NCI-H2196 (cell line): Measurements from ENCODE around the gene SRPRB.

Experiments used
- DNase-seq: peaks from one replicate; lab custom pipeline; 2025; ENCODE audit not compliant: unreplicated experiment; lab: John Stamatoyannopoulos, UW

Gene SRPRB, protein sequence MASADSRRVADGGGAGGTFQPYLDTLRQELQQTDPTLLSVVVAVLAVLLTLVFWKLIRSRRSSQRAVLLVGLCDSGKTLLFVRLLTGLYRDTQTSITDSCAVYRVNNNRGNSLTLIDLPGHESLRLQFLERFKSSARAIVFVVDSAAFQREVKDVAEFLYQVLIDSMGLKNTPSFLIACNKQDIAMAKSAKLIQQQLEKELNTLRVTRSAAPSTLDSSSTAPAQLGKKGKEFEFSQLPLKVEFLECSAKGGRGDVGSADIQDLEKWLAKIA

DNA sequence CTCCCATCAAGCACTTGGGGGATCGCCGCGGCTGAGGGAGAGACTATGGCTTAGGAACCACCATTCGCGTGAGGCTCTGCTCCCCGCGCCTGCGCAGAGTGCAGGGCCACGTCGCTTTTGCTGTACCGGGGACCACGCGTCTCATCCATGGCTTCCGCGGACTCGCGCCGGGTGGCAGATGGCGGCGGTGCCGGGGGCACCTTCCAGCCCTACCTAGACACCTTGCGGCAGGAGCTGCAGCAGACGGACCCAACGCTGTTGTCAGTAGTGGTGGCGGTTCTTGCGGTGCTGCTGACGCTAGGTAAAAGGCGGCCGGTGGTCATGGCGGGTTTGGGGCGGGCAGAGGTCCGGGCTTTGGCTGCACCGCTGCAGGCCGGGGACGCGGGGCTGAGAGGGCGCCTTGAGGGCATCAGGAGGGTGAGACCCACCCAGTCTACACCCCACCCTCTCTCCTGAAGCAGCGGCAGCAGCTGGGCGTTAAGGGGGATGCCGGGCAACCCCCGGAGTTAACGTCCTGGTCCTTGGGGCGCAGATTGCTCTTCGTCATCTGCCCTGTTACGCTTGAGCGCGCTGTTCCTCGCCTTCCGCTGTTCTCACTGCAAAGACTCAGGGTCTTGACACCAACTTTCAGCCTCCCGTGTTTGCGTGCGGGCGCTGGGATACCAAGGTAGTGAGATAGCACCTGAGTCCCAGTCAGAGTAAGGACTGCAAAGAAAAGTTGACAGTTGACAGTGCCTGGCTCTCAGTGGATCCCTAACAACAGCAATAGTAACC is at the start of gene SRPRB:
TSS of gene SRPRB (plus strand) at position 114 of the 774 bp plus-strand sequence. CDS start at position 148, 34 bp downstream.
- DNase-seq = peak; percentile 95

DNA sequence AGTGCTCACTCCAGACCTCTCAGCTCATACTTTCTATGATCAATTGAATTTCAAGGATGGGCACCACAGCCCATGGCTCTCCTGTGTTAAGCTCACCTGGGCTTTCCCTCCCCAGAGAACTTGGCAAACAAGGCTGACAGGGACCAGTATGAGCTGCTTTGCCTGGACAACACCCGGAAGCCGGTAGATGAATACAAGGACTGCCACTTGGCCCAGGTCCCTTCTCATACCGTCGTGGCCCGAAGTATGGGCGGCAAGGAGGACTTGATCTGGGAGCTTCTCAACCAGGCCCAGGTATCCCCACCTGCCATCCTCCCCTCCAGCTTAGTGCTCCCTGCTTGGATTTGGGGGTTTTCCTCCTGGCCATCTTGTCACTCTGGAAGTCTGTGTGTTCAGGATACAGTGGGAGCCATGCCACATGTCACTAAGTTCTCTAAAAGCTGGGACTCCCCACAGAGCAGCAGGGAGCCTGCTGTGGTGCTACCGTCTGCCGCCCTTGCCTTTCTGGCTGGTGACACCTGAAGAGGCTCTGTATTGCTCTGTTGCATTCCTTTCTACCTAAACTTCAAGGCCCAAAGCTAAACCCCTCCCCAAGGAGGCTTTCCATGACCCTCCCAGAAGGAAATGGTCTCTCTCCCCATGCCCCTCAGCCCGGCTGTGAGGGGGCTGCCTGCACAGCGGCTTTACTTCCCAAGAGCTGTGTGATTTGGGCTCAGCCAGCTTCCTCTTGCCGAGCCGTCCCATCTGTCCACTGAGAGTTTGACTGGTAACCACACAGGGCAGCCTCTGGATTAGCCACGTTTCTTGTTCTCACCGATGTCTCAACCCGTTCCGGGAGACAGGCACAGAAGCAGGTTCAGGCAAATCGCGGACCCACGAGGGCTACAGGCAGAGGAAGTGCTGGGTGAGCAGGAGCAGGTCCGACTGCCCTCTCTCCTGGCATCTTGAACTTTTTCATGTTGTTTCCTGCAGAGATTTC is 48.6 kb upstream of the SRPRB start:
- DNase-seq = no peak

DNA sequence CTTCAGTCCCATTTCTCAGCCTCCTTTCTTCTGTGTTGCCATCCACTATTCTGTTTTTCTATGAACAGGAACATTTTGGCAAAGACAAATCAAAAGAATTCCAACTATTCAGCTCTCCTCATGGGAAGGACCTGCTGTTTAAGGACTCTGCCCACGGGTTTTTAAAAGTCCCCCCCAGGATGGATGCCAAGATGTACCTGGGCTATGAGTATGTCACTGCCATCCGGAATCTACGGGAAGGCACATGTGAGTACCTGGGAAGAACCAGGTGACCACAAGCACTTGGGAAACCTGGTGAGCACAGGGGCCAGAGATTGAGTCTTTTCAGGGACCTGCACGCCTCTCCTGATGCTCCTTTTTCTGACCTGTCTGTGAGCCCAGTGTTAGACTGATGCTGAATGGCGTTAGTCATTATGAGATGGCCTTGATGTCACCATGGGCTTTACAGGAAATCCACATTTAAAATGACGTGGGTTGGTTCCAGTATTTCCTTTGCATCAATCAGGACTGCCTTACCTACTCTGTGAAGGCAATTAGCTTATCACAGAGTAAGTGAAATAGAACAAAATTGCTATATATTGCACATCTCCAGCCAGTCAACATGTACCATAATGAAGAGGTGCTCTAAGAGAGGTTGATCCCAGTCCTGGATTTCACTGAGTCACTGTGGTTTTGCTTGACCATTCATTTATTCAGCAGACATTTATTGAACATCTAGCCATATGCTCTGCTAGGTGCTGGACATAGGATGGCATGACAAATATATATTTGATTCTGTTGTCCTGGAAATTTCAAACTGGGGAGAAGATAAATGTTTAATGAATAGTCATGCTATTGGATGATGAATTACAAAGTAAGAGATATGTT is 47.7 kb upstream of the SRPRB start:
- DNase-seq = no peak

DNA sequence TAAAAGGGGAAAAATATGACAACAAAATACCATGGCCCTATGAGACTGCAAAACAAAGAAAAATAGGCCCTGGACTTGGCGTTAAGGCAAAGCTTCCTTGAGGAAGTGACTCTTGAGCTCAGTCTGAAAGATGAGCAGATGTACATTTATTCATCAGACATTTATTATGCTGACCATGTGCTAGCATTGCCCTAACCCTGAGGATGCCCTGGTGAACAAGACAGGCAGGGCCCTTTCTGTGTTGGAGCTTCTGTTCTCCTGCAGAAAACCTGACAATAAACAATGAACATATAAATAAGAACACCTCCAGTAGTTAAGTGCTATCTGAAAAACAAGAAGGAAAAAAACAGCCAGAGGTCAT is 47.1 kb upstream of the SRPRB start:
- DNase-seq = no peak

DNA sequence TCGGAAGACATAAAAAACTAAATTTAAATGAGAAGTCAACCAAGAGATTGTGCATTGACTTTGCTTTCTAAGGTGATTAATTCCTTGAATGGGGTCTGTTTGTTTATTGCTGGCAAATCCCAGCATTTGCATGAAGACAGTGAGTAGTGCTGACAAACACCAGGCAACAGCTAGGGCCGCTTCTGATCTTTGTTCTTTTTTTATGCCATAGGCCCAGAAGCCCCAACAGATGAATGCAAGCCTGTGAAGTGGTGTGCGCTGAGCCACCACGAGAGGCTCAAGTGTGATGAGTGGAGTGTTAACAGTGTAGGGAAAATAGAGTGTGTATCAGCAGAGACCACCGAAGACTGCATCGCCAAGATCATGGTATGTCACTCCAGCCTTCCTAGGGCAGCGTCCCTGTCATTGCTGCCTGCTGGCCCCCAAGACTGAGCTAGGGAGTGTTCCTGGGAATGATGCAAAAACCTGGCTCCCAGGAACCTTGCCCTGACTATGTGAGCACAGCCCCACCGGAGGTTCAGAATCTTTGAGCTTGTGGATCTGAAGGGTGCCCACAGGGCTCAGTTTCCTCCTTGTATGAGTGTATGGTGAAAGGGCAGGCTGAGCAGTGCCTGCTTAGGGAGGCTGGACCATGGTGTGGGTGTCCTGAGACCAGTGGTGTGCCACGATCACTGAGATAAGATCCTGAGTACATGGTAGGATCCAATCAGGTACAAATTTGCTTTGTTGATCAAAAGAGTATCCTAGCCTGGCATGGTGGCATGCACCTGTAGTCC is 46.5 kb upstream of the SRPRB start:
- DNase-seq = no peak

DNA sequence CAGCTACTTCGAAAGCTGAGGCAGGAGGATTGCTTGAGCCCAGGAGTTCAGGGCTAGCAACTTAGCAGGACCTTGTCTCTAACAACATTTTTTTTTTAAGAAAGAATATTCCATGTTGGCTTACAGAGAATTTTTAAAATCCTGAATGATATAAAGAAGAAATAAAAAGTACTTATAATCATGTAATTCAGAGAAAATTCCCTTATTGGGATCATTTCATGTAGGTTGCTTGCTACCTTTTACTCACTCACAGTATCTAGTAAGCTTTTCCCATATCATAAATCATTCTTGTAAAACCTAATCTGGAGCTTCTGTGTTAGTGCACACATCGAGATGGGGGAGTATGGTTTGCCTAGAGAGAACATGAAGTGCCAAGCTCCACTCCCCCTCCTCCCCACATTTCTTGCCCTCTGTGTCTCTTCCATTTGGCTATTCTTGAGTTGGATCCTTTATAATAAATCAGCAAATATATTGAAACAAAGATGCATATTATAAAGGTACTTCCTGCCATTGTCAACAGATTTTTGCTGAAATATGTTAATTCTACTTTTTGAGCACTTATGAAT is 45.8 kb upstream of the SRPRB start:
- DNase-seq = no peak

DNA sequence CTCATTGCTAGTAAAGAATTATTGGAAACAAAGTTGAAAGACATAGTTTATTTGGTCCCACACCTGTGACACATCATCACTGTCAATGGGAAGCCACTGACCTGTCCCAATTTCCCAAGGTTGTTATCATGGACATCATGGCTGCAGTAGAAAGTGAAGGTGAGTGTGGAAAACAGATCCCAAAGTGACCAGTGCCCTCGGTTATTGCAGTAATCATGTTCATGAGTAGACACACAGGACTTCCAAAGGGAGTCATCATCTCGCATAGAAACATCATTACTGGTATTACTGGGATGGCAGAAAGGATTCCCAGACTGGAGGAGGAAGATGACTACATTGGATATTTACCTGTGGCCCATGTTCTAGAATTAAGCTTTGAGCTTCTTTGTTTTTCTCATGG is 44.7 kb upstream of the SRPRB start:
- no peak for DNase-seq

DNA sequence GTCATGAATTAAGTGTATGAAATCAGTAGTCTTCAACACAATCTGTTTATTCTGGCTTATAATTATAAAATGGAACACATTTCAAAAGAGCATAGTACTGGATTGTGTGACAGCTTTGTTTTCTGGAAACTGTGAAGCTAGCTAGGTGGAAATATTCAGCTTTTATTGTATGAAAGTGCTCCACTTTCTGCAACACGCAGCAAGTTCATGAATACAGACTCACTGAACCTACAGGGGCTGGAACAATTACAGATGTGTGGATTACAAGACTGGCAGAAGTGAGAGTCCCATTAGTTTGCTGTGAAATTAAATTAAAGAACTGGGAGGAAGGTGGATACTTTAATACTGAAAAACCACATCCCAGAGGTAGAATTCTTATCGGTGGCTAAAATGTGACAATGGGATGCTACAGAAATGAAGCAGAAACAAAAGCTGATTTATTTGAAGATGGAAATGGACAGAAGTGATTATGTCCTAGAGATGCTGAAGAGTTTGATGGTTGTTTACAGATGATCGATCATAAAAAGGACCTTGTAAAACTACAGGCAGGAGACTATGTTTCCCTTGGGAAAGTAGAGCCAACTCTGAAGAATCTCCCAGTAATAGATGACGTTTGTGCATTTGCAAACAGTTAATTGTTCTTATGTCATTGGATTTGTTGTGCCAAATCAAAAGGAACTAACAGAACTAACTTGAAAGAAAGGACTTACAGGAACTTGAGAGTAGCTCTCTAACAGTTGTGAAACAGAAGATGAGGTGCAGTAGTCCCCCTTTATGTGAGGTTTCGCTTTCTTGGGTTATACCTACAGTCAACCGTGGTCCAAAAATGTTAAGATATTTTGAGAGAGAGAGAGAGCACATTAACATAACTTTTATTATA is 43.8 kb upstream of the SRPRB start:
- DNase-seq = no peak

DNA sequence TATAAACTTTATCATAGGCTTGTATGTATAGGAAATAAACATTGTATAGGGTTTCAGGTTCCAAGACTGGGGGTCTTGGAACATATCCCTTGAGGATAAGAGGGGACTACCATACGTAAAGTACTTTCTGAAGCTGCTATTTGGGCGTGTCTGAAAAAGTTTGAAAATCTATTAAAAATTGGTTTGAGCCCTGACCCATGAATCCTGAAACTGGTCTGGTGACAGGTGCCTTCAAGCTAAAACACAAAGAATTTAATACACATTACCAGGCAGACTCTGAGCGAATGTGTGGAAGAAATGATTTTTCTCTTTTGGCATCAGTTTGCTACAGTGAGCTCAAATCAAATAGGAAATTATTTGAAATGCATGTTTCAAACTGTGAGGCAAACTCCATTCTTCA is 43.1 kb upstream of the SRPRB start:
- no peak for DNase-seq

DNA sequence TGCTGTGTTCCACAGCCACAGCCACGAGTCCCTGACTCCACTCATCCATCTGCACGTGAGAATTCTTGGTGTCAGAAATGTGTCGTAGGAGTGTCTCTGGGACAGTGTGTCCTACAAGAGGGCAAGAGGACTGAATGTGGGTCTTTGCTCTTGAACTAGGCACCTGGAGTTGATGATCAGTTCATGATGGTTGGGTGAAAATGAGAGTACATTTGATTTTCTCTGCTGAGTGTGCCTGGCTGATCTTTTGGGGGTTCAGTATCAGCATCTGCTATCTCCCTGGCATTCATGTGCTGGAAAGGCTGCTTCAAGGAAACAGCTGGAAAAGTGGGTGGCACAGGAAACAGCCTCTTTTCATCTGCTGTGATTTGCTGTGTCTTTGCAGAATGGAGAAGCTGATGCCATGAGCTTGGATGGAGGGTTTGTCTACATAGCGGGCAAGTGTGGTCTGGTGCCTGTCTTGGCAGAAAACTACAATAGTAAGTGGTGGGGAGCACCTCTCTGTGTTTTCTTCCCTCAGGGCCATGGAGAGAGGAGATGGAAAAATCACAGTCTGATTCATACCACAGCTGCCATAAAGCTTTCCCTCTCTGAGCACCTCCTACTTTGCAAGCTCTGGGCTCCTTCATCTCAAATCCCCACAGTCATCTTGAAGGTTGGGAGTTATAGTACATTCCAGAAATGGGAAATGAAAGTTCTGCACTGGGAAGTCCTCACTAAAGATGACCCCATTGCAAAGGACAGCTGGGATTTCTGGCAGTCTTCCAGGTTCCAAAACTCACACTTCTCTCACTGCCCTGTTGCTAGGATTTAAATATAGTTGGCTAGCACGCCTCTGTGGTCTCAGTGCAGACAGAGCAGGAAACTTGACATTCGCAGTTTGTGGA is 41.6 kb upstream of the SRPRB start:
- DNase-seq = no peak

DNA sequence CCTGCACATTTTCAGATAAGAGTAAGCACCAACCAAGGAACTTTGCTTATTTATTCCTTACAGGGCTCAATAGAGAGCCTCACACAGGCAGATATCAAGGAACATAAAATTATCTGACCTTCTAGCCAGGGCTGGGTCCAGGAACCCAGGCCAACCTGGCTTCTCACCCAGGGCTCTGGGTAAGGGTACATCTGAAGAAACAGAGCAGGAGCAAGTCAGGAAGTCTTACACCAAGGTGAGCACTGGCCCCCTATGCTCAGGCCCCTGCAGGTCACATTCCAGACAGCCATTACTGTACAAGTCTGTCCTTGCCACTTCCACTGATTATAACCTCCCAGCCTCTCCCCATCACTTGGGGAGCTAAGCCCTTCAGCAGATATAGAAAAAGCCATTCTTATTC is 40.4 kb upstream of the SRPRB start:
- no peak for DNase-seq

DNA sequence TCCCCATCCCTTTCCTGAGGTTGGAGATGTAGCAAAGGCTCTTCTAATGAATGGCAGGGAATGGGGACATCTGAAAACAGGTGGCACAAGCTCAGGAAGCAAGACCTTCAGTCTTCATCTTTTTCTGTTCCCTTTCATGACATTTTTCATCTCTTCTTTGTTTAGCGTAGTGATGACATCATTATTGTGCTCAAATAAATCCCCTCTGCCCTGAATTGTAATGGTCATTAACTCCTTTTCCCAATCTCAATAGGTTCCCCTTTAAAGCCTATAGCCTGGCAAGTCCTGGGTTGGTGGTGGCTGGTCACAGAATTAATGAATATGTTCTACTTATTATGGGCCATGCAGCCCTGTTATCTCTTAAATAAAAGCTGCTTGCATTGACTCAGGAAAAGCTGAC is 38.0 kb upstream of the SRPRB start:
- DNase-seq = no peak

DNA sequence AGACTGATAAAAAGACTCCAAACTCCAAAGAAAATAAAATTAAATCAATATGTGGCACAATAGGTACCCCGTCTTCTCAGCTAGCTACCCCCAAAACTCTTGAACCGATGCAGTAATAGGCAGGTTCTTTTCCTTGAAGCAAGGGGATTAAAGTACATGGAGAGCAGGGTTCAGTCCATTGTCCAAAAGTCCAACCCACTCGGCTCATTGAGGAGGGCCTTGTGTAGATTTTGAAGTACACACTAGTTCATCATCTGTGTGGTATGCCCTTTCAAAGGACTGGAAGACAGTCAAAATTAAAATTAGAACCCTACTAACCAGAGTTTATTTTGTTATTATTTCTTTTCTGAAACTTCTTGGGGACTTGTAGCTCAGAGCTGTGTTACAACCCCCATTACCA is 36.1 kb upstream of the SRPRB start:
- DNase-seq = no peak

DNA sequence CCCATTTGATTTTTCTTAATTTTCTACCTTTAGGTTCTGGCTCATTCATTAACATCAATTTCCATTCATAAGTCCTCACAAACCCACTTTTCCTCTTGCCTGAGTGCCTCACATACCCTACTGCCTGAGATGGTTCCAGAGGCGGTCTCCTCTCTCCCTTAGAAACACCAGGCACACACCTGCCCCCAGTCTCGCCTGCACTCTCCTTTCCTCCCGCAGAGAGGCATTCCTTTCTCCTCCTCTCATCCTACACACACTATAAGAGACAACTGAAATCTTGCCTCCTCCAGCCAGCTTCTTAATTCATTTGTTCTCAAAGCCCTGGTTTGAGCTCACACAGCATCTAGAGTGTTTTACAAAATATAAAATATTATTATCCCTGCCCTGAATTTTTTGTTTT is 31.9 kb upstream of the SRPRB start:
- no peak for DNase-seq

DNA sequence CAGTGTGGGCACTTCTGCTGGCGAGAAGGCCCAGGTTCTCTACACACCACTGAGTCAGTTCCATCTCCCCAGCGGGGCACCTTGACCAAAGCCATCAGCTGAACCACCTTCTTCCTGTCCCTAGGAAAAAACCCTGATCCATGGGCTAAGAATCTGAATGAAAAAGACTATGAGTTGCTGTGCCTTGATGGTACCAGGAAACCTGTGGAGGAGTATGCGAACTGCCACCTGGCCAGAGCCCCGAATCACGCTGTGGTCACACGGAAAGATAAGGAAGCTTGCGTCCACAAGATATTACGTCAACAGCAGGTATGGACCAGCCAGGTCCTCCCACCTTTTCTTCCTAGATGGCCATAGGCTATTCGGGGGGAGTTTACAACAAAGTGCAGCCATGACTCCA is 30.3 kb upstream of the SRPRB start:
- DNase-seq = no peak

DNA sequence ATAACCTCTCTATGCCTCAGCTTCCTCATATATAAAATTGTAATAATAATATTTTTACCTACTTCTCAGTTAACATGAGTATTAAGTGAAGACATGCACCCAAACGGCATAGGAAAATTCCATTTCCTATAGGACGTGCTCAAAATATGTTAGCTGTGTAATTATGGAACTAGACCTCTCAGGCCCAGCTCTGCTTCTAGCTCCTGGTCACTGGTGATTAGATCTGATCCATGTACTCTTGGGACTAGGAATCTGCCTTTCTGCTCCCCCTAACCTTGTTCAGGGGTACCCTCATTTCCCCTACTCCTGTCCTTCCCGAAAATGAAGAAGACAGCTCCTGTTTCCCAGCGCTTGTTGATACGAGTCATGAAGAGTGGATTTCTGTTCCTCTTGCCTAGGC is 29.8 kb upstream of the SRPRB start:
- no peak for DNase-seq

DNA sequence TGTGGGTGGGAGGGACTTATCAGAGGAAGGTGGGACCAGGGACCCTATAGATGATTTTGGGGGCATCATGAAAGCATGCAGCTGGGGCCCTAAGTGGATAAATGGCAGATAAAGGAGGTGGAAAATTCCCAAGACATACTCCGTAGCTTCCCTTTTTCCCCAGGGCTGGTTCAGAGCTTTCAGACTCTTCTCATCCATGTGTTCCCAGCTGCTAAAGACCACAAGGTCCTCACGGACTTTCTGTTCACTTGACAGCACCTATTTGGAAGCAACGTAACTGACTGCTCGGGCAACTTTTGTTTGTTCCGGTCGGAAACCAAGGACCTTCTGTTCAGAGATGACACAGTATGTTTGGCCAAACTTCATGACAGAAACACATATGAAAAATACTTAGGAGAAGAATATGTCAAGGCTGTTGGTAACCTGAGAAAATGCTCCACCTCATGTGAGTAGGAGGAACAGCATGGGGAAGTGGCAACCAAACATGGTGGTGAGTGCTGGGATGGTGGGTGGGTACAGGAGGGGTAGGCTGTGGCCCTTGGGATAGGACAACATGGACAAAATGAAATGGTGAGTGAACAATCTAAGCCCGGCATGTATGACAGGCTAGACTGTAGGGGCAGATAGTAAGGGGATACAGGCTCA is 28.7 kb upstream of the SRPRB start:
- no peak for DNase-seq
